CD14-positive monocyte (primary cell): ENCODE results near the gene KIAA1755. TPM values are rescaled to one million over a fixed set of nuclear protein-coding genes. Genes with fewer than 3 reads are reported as not detected.

ENCODE experiments used
- DNase-seq, 3 donors: peaks; one replicate each; pipeline ENCODE4 v3.0.0-alpha.2; 2011 to 2022
- H2AFZ ChIP-seq: 2 replicates; pipeline ENCODE4 v1.6.0; 2012; ENCODE audit warnings: mild to moderate bottlenecking, low read depth, low read length, inconsistent platforms; ENCODE audit not compliant: insufficient read depth, poor library complexity, severe bottlenecking
- H3K27ac ChIP-seq, 2 donors: 1 replicate in 1 of 2; 2 replicates in 1 of 2; pipeline ENCODE4 v1.5.1; 2012 to 2013; ENCODE audit warnings: low read length in 2 of 2, control low read depth in 1 of 2, inconsistent platforms in 1 of 2, low read depth in 1 of 2, mild to moderate bottlenecking in 1 of 2
- H3K27me3 ChIP-seq, 2 donors: one replicate each; pipeline versions ENCODE4 v1.6.0 to v1.6.1; 2011 to 2013; ENCODE audit warnings: low read length in 2 of 2; ENCODE audit not compliant: control insufficient read depth in 2 of 2, insufficient read depth in 2 of 2
- H3K36me3 ChIP-seq, 2 donors: replicated peaks in 1 of 2; 1 replicate in 1 of 2; 2 replicates in 1 of 2; pipeline versions ENCODE4 v1.5.1 to v1.6.1; 2012 to 2013; ENCODE audit warnings: low read length in 2 of 2, control low read depth in 1 of 2, inconsistent platforms in 1 of 2, mild to moderate bottlenecking in 1 of 2; ENCODE audit not compliant: insufficient read depth in 2 of 2, control insufficient read depth in 1 of 2
- H3K4me1 ChIP-seq, 2 donors: 1 replicate in 1 of 2; 2 replicates in 1 of 2; pipeline versions ENCODE4 v1.5.1 to v1.6.1; 2012 to 2013; ENCODE audit warnings: low read length in 2 of 2, control low read depth in 1 of 2, inconsistent platforms in 1 of 2, mild to moderate bottlenecking in 1 of 2, moderate library complexity in 1 of 2; ENCODE audit not compliant: insufficient read depth in 2 of 2, control insufficient read depth in 1 of 2
- H3K4me2 ChIP-seq: replicated peaks from 2 replicates; pipeline ENCODE3; 2012; ENCODE audit warnings: low read length, moderate library complexity, mild to moderate bottlenecking; ENCODE audit not compliant: poor library complexity, severe bottlenecking; ENCODE audit errors: extremely low read depth
- H3K4me3 ChIP-seq, 3 experiments: fragments of 200-600 bp in 1 of 3; sonication (generic) in 1 of 3; replicated peaks in 1 of 3; 1 replicate in 2 of 3; 2 replicates in 1 of 3; pipeline ENCODE4 v1.5.1; 2011 to 2013; ENCODE audit warnings: low read length in 3 of 3, mild to moderate bottlenecking in 3 of 3, control low read depth in 2 of 3, low read depth in 2 of 3, inconsistent platforms in 1 of 3, moderate library complexity in 1 of 3
- H3K79me2 ChIP-seq: 2 replicates; pipeline ENCODE4 v1.6.0; 2012; ENCODE audit warnings: mild to moderate bottlenecking, control low read depth, inconsistent platforms, low read length, moderate library complexity; ENCODE audit not compliant: insufficient read depth
- H3K9ac ChIP-seq: 2 replicates; pipeline ENCODE4 v1.6.0; 2017; ENCODE audit warnings: low read length, mild to moderate bottlenecking; ENCODE audit not compliant: insufficient read depth, poor library complexity, severe bottlenecking
- H3K9me3 ChIP-seq, 2 donors: replicated peaks in 1 of 2; 1 replicate in 1 of 2; 2 replicates in 1 of 2; pipeline versions ENCODE4 v1.5.1 to v1.6.1; 2012 to 2013; ENCODE audit warnings: low read length in 2 of 2, control low read depth in 1 of 2; ENCODE audit not compliant: control insufficient read depth in 1 of 2, insufficient read depth in 1 of 2
- H4K20me1 ChIP-seq: 2 replicates; pipeline ENCODE4 v1.6.0; 2012; ENCODE audit warnings: mild to moderate bottlenecking, low read length, control low read depth, moderate library complexity; ENCODE audit not compliant: insufficient read depth
- H3K27ac Mint-ChIP-seq, 7 donors: one replicate each; pipeline ENCODE4 v1.8.0; 2020; ENCODE audit warnings: mild to moderate bottlenecking in 7 of 7, mixed read lengths in 7 of 7, moderate library complexity in 6 of 7, inconsistent platforms in 2 of 7
- H3K27me3 Mint-ChIP-seq, 3 donors: one replicate each; pipeline ENCODE4 v1.8.0; 2021 to 2022; ENCODE audit warnings: low read depth in 3 of 3, mild to moderate bottlenecking in 3 of 3, mixed read lengths in 3 of 3, moderate library complexity in 3 of 3, inconsistent platforms in 1 of 3
- H3K36me3 Mint-ChIP-seq, 2 donors: one replicate each; pipeline ENCODE4 v1.8.0; 2020; ENCODE audit warnings: mixed read lengths in 2 of 2, inconsistent platforms in 1 of 2, mild to moderate bottlenecking in 1 of 2
- H3K4me1 Mint-ChIP-seq: one replicate; pipeline ENCODE4 v1.8.0; 2020; ENCODE audit warnings: mild to moderate bottlenecking, mixed read lengths
- H3K4me3 Mint-ChIP-seq, 2 donors: one replicate each; pipeline ENCODE4 v1.8.0; 2020; ENCODE audit warnings: mild to moderate bottlenecking in 2 of 2, mixed read lengths in 2 of 2, moderate library complexity in 1 of 2
- H3K9me3 Mint-ChIP-seq, 7 donors: one replicate each; pipeline ENCODE4 v1.8.0; 2020 to 2022; ENCODE audit warnings: mixed read lengths in 7 of 7, mild to moderate bottlenecking in 6 of 7, moderate library complexity in 6 of 7, inconsistent platforms in 2 of 7
- CTCF ChIP-seq: fragments of 200-600 bp; IDR thresholded peaks from one replicate; pipeline ENCODE4 v1.8.0; 2022; ENCODE audit warnings: antibody characterized with exemption, mild to moderate bottlenecking
- WGBS: methylation state at CpG from one replicate; pipeline ENCODE4 v1.1.5; 2013; ENCODE audit warnings: missing lambda C conversion rate; ENCODE audit not compliant: insufficient coverage; 5-methylcytosine and 5-hydroxymethylcytosine counted together
- intact Hi-C, 2 donors: fragments of 100-400 bp; cut with micrococcal nuclease; formaldehyde crosslinking; loops; one replicate each; pipeline versions ENCODE4 v1.15.0 to v1.15.1; 2023
- polyA plus RNA-seq, 3 donors: library from polyadenylated mRNA; depleted of rRNA in 1 of 3; unstranded in 2 of 3; stranded (reverse) in 1 of 3; fragments of 300-500 nt in 2 of 3; fragments of >200 nt in 1 of 3; fragmentation: Illumina TruSeq in 2 of 3; gene quantifications; 1 replicate in 2 of 3; 2 replicates in 1 of 3; pipeline ENCODE4 v1.2.3, GENCODE V29; 2012 to 2021

Gene KIAA1755
- polyA plus RNA-seq, 3 donors: not detected

- 100% methylated on average over 2 of the region's 3 CpGs for WGBS
- Mint-ChIP-seq H3K9me3 (peaks cover 0 to 2% (median 0%) of the 10 kb centered on the region in 7 donors), H3K27me3 (peaks cover 3 to 6% (median 6%) of the 10 kb centered on the region in 3 donors), H3K36me3 (peaks cover 0 to 3% of the 10 kb centered on the region in 2 donors), H3K4me3 (no peak overlapping the region), H3K4me1 (peaks cover 43% of the 10 kb centered on the region), H3K27ac (no peak overlapping the region)
- H2AFZ ChIP-seq: no peak overlapping the region
- intact Hi-C loops: no loop called here
- H3K9me3 ChIP-seq: no peaks in the 10 kb centered on the region
- H3K79me2 ChIP-seq: no peaks in the 10 kb centered on the region
- H3K4me3 ChIP-seq: no peak overlapping the region
- no peak for TF ChIP-seq CTCF
- DNase-seq: no peak
- no peak overlapping the region for H3K27ac ChIP-seq
- no peaks in the 10 kb centered on the region for H3K27me3 ChIP-seq
- H3K9ac ChIP-seq: no peak overlapping the region
- H3K36me3 ChIP-seq: no peaks in the 10 kb centered on the region
- no peak overlapping the region for H3K4me2 ChIP-seq
- peaks cover 20 to 33% of the 10 kb centered on the region in 2 donors for H3K4me1 ChIP-seq
- H4K20me1 ChIP-seq: no peaks in the 10 kb centered on the region
Observed at GRCh38 chr20:38190936-38191371, 69.6 kb downstream of the KIAA1755 start.

- peaks cover 36% of the 10 kb centered on the region for H3K4me1 Mint-ChIP-seq
- H3K4me1 ChIP-seq: peaks cover 13 to 25% of the 10 kb centered on the region in 2 donors
- no peak overlapping the region for H3K27ac Mint-ChIP-seq
- H3K9me3 Mint-ChIP-seq: peaks cover 0 to 2% (median 0%) of the 10 kb centered on the region in 7 donors
- H4K20me1 ChIP-seq: no peaks in the 10 kb centered on the region
- no peaks in the 10 kb centered on the region for H3K79me2 ChIP-seq
- no peaks in the 10 kb centered on the region for H3K27me3 ChIP-seq
- no peak for DNase-seq
- no peak for TF ChIP-seq CTCF
- intact Hi-C loops: no loop called here
- H2AFZ ChIP-seq: no peak overlapping the region
- H3K36me3 ChIP-seq: no peaks in the 10 kb centered on the region
- no peak overlapping the region for H3K4me3 Mint-ChIP-seq
- no CpG with 5 or more reads among the region's 6 CpGs for WGBS
- no peak overlapping the region for H3K27ac ChIP-seq
- no peak overlapping the region for H3K4me3 ChIP-seq
- peaks cover 0 to 6% (median 3%) of the 10 kb centered on the region in 3 donors for H3K27me3 Mint-ChIP-seq
- H3K9me3 ChIP-seq: no peaks in the 10 kb centered on the region
- H3K4me2 ChIP-seq: no peak overlapping the region
- H3K9ac ChIP-seq: no peak overlapping the region
- H3K36me3 Mint-ChIP-seq: peaks cover 0 to 3% of the 10 kb centered on the region in 2 donors
Observed at GRCh38 chr20:38190166-38190565, 70.4 kb downstream of the KIAA1755 start.
